ENCODE measurements around the gene CFAP126.
"Not testable (repeated sequence)": the region's sequence is repeated elsewhere in the genome, so short reads cannot be mapped to it uniquely, and the experiment has no call there.

The CFAP126 gene

DNA sequence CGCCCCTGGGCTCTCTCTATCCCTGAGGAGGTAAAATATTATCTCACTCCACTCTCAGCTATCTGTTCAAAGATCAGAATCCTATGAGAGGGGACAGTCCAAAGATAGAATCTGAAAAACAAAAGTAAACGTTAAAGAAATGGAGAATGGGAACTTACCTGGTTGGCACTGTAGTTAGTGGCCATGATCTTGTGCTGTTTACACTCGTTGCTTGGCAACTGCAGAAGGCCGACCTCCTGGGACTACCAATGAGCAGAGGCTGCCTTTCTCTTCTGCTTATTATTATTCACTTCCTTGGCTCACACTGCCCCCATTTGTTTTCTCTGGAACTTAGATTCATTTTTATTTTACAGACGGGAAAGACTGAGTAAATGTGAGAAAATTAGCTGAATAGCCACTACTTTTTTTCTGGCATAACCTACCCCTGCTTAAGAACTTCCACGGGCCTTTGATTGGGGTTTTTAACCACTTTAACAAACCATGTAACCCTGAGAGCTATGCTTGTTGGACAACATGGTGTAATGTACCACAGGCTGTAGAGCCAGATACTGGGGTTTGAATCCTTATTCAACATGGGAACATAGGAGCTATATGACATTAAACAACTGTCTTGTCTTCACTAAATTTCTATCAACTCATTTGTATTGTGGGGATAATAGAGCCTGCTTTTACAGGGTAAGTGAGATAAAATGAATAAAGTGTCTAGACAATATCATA, at the start of gene CFAP126:
CFAP126 (minus strand) TSS at position 193 of the 717 bp plus-strand sequence; CDS start at position 185, 8 bp downstream.
- DNase-seq = peak in 40 of 56 donors; percentile 3 to 77 (median 31)

DNA sequence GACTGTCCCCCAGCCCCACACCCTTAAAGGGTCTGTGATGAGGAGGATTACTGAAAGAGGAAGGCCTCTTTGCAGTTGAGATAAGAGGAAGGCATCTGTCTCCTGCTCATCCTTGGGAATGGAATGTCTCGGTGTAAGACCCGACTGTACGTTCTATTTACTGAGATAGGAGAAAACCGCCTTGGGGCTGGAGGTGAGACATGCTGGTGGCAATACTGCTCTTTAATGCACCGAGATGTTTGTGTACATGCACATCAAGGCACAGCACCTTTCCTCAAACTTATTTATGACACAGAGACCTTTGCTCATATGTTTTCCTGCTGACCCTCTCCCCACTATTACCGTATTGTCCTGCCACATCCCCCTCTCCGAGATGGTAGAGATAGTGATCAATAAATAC, 45.4 kb upstream of the CFAP126 start:
- DNase-seq = not testable (repeated sequence)

- DNase-seq = not testable (repeated sequence)
Measured at GRCh38 chr1:161410636-161410970, 42.9 kb upstream of the CFAP126 start.

DNA sequence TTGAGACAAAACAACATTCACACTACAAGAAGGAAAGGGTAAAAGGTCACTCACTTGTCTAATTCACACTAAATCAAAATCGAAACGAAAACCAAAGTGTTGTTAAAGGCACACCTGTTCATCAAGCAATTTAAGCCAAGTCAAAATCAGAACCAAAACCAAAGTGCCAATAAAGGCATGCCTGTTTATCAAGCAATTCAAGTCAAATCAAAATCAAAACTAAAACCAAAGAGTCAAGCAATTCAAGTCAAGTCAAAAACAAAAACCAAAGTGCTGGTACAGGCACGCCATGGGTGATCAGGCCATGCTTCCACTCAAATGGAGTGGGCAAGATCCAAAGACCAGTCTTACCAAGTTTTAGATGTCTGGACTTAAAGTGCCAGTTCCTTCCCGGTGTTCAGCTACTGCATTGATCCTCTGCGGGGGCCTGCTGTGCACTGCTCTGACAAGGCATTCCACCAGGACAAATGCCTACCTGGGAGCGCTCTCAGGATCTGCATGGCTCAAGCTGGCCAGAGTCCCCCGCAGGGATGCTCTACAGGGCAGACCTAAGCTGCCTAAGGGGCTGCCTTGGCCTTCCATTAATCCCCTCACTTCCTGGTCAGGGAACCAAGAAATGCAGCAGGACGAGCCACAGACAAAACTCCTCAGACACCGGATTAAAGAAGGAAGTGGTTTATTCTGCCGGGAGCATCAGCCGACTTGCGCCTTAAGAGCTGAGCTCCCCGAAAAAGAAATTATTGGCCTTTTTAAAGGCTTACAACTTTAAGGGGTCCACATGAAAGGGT, 42.4 kb upstream of the CFAP126 start:
- not testable (repeated sequence) for DNase-seq

- no peak for DNase-seq
Measured at GRCh38 chr1:161408429-161409052, 40.9 kb upstream of the CFAP126 start.

GRCh38 chr1:161407451-161407985, 39.8 kb upstream of the CFAP126 start:
- DNase-seq = no peak

DNA sequence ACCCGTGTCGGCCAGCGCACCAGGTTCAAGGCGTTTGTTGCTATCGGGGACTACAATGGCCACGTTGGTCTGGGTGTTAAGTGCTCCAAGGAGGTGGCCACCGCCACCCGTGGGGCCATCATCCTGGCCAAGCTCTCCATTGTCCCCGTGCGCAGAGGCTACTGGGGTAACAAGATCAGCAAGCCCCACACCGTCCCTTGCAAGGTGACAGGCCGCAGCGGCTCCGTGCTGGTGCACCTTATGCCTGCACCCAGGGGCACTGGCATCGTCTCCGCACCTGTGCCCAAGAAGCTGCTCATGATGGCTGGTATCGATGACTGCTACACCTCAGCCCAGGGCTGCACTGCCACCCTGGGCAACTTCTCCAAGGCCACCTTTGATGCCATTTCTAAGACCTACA, 38.9 kb upstream of the CFAP126 start:
- not testable (repeated sequence) for DNase-seq

DNA sequence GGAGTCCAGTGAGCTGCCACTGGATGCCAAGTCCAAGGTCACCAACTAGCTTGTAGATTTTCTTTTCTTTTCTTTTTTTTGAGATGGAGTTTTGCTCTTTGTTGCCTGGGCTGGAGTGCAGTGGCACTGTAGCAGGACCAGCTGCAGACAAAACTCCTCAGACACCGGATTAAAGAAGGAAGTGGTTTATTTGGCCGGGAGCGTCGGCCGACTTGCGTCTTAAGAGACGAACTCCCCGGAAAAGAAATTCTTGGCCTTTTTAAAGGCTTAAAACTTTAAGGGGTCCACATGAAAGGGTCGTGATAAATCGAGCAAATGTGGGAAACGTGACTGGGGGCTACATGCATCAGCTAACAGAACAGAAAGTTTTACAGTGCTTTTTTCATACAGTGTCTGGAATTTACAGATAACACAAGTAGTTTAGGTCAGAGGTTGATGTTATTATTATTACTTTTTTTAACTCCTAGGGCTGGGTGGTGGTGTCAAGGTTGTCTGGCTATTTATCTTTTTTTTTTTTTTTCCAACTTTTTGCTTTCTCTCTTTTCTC, 36.4 kb upstream of the CFAP126 start:
- no peak for DNase-seq

DNA sequence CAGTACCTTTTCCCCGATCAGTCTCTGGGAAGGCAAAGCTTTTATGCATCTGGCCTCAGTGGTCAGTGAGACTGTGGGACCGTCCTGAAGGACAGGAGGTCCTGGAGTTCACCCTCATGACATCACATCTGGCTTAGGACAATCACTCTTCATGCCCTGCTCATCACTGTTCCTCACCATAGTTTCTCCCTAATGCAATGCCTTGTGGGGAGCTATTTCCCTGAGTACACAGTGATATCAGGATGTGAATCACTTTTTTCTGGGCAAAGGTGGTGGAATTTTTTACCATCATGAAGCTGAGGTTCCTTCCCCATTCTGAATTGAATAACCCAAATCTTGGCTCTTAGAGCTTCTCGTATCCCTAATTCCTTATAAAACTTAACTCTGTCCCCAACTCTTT, 34.8 kb upstream of the CFAP126 start:
- no peak for DNase-seq

GRCh38 chr1:161399257-161399998, 31.8 kb upstream of the CFAP126 start:
- peak; percentile 52 to 93 (median 81) for DNase-seq

DNA sequence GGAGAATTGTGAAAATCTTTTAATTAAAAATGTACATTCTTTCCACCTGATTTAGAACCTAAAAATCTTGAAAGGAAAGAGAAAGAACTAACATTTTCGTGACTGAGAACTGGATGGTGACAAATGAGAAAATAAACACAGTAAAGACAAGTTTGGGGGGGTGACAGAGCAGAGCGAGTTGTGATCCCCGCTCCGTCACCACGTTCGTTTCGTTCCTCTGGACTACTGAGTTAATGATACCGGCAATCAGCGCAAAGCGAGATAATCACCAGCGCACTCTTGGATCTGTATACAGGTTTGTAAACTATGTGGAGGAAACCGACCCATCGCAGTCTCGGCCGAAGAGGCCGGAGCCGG, 31.2 kb upstream of the CFAP126 start:
- no peak for DNase-seq

GRCh38 chr1:161397038-161397437, 29.4 kb upstream of the CFAP126 start:
- DNase-seq = not testable (repeated sequence)

DNA sequence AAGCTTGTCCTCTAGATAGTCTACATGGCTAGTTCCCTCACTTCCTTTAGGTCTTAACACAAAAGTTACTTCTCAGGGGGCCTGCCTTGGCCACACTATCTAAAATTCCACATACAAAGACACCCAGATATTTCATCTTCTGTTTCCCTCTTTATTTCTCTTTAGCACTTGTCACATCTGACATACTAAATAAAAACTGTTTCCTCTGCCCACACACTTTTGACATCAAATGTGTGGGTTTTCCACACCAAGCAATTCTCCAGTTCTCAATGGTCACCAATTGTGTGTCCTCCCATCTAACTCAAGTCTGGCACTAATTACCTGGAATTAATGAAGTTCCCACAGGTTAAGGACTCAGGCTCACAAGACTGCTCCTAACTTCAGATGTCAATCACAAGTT, 25.5 kb upstream of the CFAP126 start:
- DNase-seq = no peak

DNA sequence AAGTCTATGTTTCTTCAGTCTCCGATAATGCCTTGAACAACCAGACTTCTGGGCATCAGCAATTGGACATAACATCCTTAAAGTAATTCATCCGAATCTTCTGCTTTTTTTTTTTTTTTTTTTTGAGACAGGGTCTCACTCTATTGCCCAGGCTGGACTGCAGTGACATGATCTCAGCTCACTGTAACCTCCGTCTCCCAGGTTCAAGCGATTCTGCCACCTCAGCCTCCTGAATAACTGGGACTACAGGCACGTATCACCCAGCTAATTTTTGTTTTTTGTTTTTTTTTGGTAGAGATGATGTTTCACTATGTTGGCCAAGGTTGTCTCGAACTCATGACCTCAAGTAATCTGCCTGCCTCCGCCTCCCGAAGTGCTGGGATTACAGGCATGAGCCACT, 23.9 kb upstream of the CFAP126 start:
- DNase-seq = no peak

- not testable (repeated sequence) for DNase-seq
Measured at GRCh38 chr1:161391136-161391535, 23.5 kb upstream of the CFAP126 start.

DNA sequence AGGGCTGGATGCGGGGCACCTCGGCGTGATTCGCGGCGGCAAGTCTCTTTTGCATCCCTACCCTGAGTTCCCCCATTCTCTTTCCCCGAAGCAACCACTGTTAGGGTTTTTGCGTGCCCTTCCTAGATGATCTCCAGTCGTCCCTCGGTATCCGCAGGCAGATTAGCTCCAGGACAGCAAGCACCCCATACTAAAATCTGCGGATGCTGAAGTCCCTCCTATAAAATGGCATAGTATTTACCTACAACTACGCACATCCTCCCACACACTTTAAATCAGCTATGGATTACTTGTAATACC, 22.8 kb upstream of the CFAP126 start:
- peak in 1 of 56 donors; percentile 52 for DNase-seq

DNA sequence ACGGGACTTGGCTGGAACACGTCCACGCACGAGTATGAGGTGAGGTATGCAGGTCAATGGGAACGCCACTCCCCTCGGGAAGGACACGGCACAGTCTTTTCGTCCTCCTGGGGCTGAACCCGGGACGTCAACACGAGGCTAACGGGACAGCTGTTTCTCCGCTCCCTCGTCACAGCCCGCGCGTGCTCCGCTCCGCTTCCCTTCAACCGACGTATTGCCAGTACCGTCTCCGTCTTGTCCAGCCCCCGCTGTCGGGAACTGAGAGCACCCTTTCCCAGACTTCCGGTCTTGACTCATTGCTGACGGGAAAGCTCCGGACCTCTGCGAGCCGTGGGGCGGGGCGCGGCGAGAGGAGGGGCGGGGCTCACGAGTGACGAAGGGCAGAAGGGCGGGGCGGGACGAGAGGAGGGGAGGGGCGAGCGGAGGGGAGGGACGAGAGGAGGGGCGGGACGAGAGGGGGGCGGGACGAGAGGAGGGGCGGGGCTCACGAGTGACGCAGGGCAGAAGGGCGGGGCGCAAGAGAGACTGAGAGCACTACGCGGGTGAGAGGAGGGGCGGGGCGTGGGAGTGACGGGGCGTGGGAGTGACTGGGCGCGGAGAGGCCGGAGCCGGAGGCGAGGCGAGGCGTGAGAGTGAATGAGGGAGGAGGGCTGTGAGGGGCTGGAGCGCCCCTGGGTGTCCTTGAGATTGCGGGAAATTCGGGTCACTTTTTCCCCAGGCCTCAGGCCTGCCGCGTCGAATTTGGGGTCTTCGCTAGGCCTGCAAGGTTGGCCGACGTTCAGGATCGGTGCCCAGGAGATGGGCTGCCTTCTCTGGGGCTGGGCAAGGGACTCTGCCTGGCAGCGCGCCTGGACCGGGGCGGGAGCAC, 22.2 kb upstream of the CFAP126 start:
- DNase-seq = peak; percentile 36 to 100 (median 96)

- not testable (repeated sequence) for DNase-seq
Measured at GRCh38 chr1:161389158-161389557, 21.5 kb upstream of the CFAP126 start.

GRCh38 chr1:161388639-161389038, 21.0 kb upstream of the CFAP126 start:
- no peak for DNase-seq
